NT2/D1 (cell line): ENCODE data around the gene TEAD1.

Source experiments
- SUZ12 ChIP-seq: IDR thresholded peaks from 2 replicates; pipeline ENCODE4 v1.6.1; 2011; ENCODE audit not compliant: insufficient read length, insufficient read depth; ENCODE audit errors: extremely low read depth
- ZNF274 ChIP-seq: IDR thresholded peaks from 2 replicates; pipeline ENCODE4 v1.6.1; 2011; ENCODE audit warnings: mild to moderate bottlenecking, low read depth, low read length

GRCh38 chr11:12949453-12949852, 275.2 kb downstream of the TEAD1 start:
- no peak for TF ChIP-seq SUZ12
- no peak for TF ChIP-seq ZNF274
